Esophagus squamous epithelium (tissue), 5 donors: ENCODE results near the gene COX5B. TPM values are rescaled to one million over a fixed set of nuclear protein-coding genes. Genes with fewer than 3 reads are reported as not detected.

Experiments
- DNase-seq: peaks from one replicate; lab custom pipeline; 2025; lab: John Stamatoyannopoulos, UW
- H3K27ac ChIP-seq, 4 donors: fragments of 200-600 bp; sonication (generic); one replicate each; pipeline ENCODE4 v1.5.1; 2016 to 2019; ENCODE audit warnings: mild to moderate bottlenecking in 1 of 4
- H3K27me3 ChIP-seq, 4 donors: fragments of 200-600 bp; sonication (generic); 1 replicate in 3 of 4; 2 replicates in 1 of 4; pipeline versions ENCODE4 v1.5.1 to v1.6.0; 2017 to 2021; ENCODE audit warnings: antibody characterized with exemption in 1 of 4
- H3K36me3 ChIP-seq, 3 donors: fragments of 200-600 bp; sonication (generic); one replicate each; pipeline ENCODE4 v1.5.1; 2016 to 2019
- H3K4me1 ChIP-seq, 3 donors: fragments of 200-600 bp; sonication (generic); one replicate each; pipeline ENCODE4 v1.5.1; 2017 to 2019
- H3K4me3 ChIP-seq, 4 donors: fragments of 200-600 bp; sonication (generic); 1 replicate in 3 of 4; 2 replicates in 1 of 4; pipeline ENCODE4 v1.5.1; 2016 to 2019; ENCODE audit warnings: mild to moderate bottlenecking in 2 of 4, moderate library complexity in 1 of 4
- H3K9me3 ChIP-seq, 3 donors: fragments of 200-600 bp; sonication (generic); one replicate each; pipeline ENCODE4 v1.5.1; 2016 to 2019
- POLR2A ChIP-seq, 4 donors: fragments of 450-650 bp; IDR thresholded peaks; one replicate each; pipeline ENCODE4 v1.6.1; 2017; ENCODE audit warnings: antibody characterized with exemption in 4 of 4, mild to moderate bottlenecking in 4 of 4, moderate library complexity in 3 of 4
- WGBS, 2 donors: methylation state at CpG; one replicate each; pipeline ENCODE4 v1.1.5; 2018; 5-methylcytosine and 5-hydroxymethylcytosine counted together
- intact Hi-C: fragments of 100-400 bp; cut with DNase I; formaldehyde crosslinking; loops from one replicate; pipeline ENCODE4 v1.15.0; 2022
- total RNA-seq, 4 donors: library from RNA; depleted of rRNA; stranded (reverse); fragments of >200 nt; gene quantifications; one replicate each; pipeline ENCODE4 v1.1.0, GENCODE V29; 2016
- TF ChIP-seq, protein P1 (sequence below), 6 experiments: fragments of 450-650 bp in 4 of 6; fragments of 200-600 bp in 2 of 6; sonication (generic) in 2 of 6; IDR thresholded peaks; one replicate each; pipeline ENCODE4 v1.5.1; 2016 to 2019; ENCODE audit warnings: antibody characterized with exemption in 6 of 6, mild to moderate bottlenecking in 4 of 6, moderate library complexity in 4 of 6
- donor health status: DM: yes; HTN: yes; CAD: no.

Gene COX5B
- total RNA-seq, 4 donors from 2014 or later: 350 to 487 (median 415) TPM

DNA sequence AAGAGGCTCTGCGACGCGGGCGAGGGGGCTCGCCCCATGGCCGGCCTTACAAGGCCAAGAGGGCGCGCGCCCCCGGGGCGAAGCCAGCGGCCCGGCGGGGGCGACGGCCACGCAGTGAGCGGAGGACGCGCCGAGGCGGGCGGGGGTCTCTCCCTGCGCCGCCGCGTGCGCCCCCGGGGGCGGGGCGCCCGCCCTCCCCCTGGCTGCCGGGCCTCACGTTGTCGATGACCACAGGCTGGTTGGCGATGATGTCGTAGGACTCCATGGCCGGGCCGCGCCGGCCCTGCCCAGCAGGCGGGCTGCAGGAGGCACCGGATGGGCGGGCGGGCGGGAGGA, 17.7 kb downstream of the COX5B start:
- no peak for DNase-seq
- WGBS, 2 donors: no CpG with 5 or more reads among the region's 46 CpGs
- Histone ChIP-seq H3K36me3 (peaks cover 5 to 28% (median 7%) of the 10 kb centered on the region in 3 donors), H3K27ac (peak overlapping the region; percentile 95 to 100 (median 98)), H3K27me3 (no peaks in the 10 kb centered on the region), H3K9me3 (no peaks in the 10 kb centered on the region), H3K4me1 (peaks cover 19 to 39% (median 27%) of the 10 kb centered on the region in 3 donors), H3K4me3 (peak overlapping the region; percentile 56 to 94 (median 84))
- TF ChIP-seq POLR2A (IDR thresholded peaks at IDR 0.05): no peak
- TF ChIP-seq, protein P1, sequence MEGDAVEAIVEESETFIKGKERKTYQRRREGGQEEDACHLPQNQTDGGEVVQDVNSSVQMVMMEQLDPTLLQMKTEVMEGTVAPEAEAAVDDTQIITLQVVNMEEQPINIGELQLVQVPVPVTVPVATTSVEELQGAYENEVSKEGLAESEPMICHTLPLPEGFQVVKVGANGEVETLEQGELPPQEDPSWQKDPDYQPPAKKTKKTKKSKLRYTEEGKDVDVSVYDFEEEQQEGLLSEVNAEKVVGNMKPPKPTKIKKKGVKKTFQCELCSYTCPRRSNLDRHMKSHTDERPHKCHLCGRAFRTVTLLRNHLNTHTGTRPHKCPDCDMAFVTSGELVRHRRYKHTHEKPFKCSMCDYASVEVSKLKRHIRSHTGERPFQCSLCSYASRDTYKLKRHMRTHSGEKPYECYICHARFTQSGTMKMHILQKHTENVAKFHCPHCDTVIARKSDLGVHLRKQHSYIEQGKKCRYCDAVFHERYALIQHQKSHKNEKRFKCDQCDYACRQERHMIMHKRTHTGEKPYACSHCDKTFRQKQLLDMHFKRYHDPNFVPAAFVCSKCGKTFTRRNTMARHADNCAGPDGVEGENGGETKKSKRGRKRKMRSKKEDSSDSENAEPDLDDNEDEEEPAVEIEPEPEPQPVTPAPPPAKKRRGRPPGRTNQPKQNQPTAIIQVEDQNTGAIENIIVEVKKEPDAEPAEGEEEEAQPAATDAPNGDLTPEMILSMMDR (IDR thresholded peaks at IDR 0.05): peak in 1 of 6 experiments; percentile 3
- intact Hi-C loops: no loop called here

GRCh38 chr2:97663962-97664635, 18.2 kb downstream of the COX5B start, which contains the start of gene ACTR1B:
Gene ACTR1B, minus strand, starts transcription at chr2:97664044. Its CDS starts 154 bp downstream, at chr2:97663890.
- H3K36me3 ChIP-seq: peaks cover 0 to 22% (median 6%) of the 10 kb centered on the region in 3 donors
- intact Hi-C loops: no loop called here
- WGBS, 2 donors: 0 to 1% methylated on average over 22 to 30 of the region's 60 CpGs
- no peaks in the 10 kb centered on the region for H3K9me3 ChIP-seq
- H3K4me1 ChIP-seq: peaks cover 19 to 39% (median 27%) of the 10 kb centered on the region in 3 donors
- peak; percentile 81 for DNase-seq
- H3K27me3 ChIP-seq: no peaks in the 10 kb centered on the region
- peak within 1 kb of the TSS; percentile 95 to 100 (median 98) for H3K27ac ChIP-seq
- TF ChIP-seq POLR2A (IDR thresholded peaks at IDR 0.05): peak in 3 of 4 donors; percentile 63 to 87 (median 65)
- TF ChIP-seq, protein P1 (IDR thresholded peaks at IDR 0.05): peak; percentile 27 to 72 (median 61)
- peak within 1 kb of the TSS; percentile 56 to 94 (median 84) for H3K4me3 ChIP-seq

GRCh38 chr2:97664636-97664970, 18.7 kb downstream of the COX5B start:
- no peak for TF ChIP-seq POLR2A (IDR thresholded peaks at IDR 0.05)
- TF ChIP-seq, protein P1 (IDR thresholded peaks at IDR 0.05): peak in 1 of 6 experiments; percentile 5
- Histone ChIP-seq H3K36me3 (peaks cover 0 to 17% (median 1%) of the 10 kb centered on the region in 3 donors), H3K27ac (peak overlapping the region; percentile 95 to 100 (median 98)), H3K4me3 (peak overlapping the region; percentile 56 to 94 (median 84)), H3K4me1 (peaks cover 19 to 39% (median 27%) of the 10 kb centered on the region in 3 donors), H3K9me3 (no peaks in the 10 kb centered on the region), H3K27me3 (no peaks in the 10 kb centered on the region)
- intact Hi-C loops: no loop called here
- no peak for DNase-seq
- whole genome bisulfite sequencing, 2 donors: 7% methylated on average over 21 of the region's 21 CpGs

GRCh38 chr2:97669448-97669847, 23.6 kb downstream of the COX5B start, which contains the start of gene C2orf92:
Gene C2orf92, plus strand, starts transcription at chr2:97669713. Its CDS starts 76 bp downstream, at chr2:97669789.
- H3K27me3 ChIP-seq: no peaks in the 10 kb centered on the region
- no peaks in the 10 kb centered on the region for H3K9me3 ChIP-seq
- DNase-seq: no peak
- H3K27ac ChIP-seq: no peak within 1 kb of the TSS
- intact Hi-C loops: no loop called here
- 79 to 83% methylated on average over 5 to 6 of the region's 6 CpGs for WGBS, 2 donors
- no peak within 1 kb of the TSS for H3K4me3 ChIP-seq
- H3K4me1 ChIP-seq: peaks cover 0 to 7% (median 4%) of the 10 kb centered on the region in 3 donors
- TF ChIP-seq, protein P1 (IDR thresholded peaks at IDR 0.05): no peak
- no peak for TF ChIP-seq POLR2A (IDR thresholded peaks at IDR 0.05)
- no peaks in the 10 kb centered on the region for H3K36me3 ChIP-seq

DNA sequence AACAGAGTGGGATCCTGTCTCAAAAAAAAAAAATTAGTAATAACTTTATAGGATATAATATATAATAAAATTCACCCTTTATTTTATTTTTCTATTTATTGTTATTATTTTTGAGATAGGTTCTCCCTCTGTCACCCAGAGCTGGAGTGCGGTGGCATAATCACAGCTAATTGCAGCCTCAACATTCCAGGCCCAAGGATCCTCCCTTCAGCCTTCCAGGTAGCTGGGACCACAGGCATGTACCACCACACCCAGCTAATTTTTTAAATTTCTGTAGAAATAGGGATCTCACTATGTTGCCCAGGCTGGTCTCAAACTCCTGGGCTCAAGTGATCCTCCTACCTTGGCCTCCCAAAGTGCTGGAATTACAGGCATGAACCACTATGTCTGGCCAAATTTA, 24.6 kb downstream of the COX5B start:
- no peak for DNase-seq
- H3K27ac ChIP-seq: no peak overlapping the region
- intact Hi-C loops: no loop called here
- H3K4me3 ChIP-seq: no peak overlapping the region
- TF ChIP-seq POLR2A (IDR thresholded peaks at IDR 0.05): no peak
- TF ChIP-seq, protein P1 (IDR thresholded peaks at IDR 0.05): no peak
- no peaks in the 10 kb centered on the region for H3K36me3 ChIP-seq
- H3K27me3 ChIP-seq: no peaks in the 10 kb centered on the region
- 90 to 100% methylated on average over 1 of the region's 1 CpG for WGBS, 2 donors
- H3K9me3 ChIP-seq: no peaks in the 10 kb centered on the region
- H3K4me1 ChIP-seq: no peaks in the 10 kb centered on the region
